ENCODE measurements around the gene PRKCB.
"Not testable (repeated sequence)": the region's sequence is repeated elsewhere in the genome, so short reads cannot be mapped to it uniquely, and the experiment has no call there.

Gene PRKCB

DNA sequence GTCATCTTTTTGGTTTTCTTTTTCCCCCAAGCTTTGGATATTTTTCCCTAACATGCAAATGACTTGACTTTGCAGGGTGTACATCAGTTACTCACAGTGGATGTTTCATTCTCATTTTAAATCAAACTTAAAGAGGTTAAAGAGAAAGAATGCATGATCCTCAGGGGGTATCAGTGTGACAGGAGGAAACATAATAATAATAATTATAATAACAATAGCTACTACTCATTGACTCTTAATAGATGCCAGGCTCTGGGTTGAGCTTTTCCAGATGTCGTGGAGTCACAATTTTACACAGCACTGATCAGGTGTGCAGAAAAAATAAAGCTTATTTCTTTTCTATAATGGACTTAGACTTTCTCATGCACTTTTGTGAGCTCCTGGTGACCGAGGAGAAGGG lies 263.1 kb downstream of the PRKCB start:
- no peak for DNase-seq (ENCODE audit: low spot score)

DNA sequence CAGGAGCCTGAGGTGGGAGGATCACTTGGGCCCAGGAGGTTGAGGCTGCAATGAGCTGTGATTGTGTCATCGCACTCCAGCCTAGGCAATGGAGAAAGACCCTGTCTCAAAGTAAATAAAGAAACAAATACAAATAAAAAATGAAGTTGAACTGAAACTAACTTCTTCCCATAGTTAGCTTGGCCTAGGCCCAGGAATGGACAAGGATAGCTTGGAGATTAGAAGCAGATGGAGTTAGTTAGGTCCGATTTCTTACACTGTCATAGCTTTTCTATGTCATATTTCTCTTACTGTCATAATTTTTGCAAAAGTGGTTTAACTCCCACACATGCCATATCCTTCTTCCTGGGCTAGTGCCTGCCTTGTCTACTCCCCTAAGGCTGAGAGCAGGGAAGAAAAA lies 265.6 kb downstream of the PRKCB start:
- no peak for DNase-seq (ENCODE audit: low spot score)

DNA sequence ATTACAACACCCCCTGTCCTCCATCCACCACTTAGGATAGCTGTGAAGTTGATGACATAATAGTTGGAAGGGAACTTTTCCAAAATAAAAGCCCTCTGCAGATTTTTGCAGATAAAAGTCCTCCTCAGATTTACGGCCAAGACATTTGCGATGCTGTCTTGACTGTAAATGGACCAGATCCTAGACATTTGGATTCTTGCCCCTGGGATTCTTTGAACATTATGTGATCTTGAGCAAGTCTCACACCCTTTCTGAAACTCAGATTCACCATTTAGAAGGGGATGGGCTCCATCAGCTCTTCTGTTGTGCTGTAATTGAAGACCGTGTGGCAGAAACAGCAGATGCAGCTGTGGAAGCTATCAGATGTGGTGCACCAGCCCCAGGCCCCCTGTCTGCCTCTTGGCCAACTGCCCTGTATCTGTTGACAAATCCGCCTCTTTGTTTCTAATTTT lies 266.5 kb downstream of the PRKCB start:
- no peak for DNase-seq (ENCODE audit: low spot score)

DNA sequence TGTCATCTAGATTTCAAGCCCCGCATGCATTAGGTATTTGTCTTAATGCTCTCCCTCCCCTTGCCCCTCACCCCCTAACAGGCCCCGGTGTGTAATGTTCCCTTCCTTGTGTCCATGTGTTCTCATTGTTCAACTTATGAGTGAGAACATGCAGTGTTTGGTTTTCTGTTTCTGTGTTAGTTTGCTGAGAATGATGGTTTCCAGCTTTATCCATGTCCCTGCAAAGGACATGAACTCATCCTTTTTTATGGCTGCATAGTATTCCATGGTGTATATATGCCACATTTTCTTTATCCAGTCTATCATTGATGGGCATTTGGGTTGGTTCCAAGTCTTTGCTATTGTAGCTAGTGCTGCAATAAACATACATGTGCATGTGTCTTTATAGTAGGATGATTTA lies 269.7 kb downstream of the PRKCB start:
- DNase-seq (ENCODE audit: low spot score) = not testable (repeated sequence)

DNA sequence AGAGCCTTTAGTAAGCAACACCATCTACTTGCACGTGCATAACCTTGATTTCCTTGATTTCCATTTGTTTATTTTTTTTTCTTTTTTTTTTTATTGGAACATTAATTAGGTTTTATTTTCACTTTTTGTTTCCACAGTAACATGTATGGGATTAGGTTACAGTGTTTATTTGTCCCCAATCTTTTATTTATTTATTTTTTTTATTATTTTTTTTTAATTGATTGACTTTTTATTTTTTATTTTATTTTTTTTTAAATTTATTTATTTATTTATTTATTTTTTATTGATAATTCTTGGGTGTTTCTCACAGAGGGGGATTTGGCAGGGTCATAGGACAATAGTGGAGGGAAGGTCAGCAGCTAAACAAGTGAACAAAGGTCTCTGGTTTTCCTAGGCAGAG lies 272.3 kb downstream of the PRKCB start:
- DNase-seq (ENCODE audit: low spot score) = not testable (repeated sequence)

DNA sequence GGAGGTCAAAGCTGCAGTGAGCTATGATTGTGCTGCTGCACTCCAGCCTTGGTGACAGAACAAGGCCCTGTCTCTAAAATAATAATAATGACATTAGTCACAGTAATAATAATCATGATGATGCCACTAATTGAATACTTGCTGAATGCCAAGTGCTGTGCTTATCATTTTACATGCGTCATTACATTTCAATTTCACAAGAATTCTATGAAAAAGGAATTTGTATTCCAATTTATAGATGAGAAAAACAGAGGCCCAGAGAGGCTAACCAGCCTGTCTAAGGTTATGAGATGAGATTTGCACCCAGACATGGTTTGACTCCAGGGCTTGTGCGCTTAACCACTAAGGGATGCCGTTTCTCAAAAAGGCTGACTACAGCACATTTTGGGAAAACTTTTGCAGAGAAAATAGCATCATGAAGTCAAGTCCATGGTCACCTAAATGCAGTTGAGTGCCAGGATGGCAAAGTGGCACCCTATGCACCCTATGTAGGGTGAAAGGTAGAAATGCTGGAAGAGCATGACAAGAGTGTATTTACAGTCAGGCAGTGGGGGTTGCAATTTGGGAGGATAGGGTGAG lies 276.0 kb downstream of the PRKCB start:
- DNase-seq (ENCODE audit: low spot score) = no peak

DNA sequence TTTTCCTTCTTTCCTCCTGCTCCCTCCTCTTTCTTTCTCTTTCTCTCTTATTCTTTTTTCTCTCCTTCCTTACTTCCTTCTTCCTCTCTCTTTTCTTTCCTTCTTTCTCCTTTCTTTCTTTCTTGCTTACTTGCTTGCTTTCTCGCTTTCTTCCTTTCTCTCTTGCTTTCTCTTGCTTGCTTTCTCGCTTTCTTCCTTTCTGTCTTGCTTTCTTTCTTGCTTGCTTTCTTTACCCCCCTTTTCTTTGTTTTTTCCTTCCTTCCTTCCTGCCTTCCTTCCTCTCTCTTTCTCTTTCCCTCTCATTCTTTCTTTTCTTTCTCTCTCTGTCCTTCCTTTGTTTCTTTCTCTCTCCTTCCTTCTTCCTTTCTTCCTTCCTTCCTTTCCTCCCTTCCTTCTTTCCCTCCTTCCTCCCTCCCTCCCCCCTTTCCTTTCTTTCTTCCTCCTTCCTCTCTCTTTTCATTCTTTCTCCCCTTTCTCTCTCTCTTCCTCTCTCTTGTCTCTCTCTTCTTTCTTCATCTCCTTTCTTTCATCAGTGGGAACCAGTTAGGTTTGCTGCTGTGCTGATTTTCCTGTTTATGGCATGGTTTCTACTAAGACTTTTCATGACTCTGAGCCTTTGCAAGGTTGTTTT lies 277.4 kb downstream of the PRKCB start:
- no peak for DNase-seq (ENCODE audit: low spot score)

DNA sequence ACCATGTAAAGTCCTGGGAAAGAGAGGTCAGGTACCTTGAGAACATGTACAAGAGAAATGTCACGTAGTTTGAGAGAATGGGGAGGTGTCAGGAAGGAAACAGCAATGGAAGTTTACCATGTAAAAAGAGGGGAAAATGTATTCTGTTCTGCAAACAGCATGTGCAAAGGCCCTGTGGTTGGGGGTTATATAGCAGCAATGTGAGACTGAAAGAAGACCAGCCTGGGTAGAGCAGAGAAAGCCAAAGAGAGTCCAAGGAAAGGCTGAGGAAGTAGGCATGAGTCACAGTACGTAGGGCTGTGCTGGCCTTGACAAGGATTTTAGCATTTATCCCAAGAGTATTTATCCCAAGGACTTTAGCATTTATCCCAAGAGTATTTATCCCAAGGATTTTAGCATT lies 279.1 kb downstream of the PRKCB start:
- DNase-seq (ENCODE audit: low spot score) = no peak

DNA sequence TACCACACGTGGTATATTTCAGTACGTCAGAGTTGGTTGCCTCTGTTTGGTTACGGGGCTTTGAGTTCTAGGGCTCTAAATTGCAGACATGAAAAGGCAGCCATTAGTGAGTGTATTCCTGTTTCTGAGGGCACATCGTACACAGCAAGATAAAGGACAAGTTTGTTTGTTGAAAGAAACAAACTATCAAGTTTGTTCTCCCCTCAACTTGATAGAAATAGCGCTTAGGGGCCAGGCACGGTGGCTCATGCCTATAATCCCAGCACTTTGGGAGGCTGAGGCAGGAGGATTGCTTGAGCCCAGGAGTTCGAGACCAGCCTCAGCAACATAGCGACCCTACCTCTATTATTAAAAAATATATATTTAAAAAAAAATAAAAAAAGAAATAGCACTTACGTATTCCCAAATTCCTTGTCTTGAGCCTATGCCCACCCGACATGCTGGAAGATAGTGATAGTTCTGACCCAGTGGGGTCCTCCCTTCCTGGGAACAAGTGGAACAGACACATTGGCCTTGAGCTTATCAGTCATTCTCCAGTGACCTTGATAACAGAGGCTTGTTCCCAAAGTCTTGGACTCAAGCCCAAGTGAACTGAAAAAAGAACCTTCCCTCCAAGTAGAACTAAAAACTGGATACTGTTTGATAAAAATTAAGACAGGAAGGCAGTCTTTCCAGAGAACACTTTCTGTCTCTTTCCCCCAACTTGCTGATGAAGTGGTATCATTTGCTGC lies 280.4 kb downstream of the PRKCB start:
- DNase-seq (ENCODE audit: low spot score) = no peak

DNA sequence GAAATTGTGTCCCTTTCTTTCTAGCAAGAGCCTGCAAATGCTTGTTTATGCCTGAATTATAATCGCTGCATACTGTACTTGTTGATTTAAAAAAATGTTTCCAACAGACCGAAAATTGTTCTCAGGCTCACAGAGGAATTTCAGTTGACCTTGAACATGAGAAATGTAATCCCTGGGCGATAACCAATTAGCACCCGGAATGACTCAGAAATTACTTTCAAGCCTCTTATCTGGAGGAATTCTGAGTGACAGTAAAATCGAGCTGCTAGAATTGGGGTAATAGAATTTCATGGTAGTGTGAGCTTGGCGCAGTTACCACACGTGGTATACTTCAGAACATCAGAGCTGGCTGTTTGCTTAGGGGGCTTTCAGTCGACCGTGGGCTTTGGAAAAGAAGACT lies 281.2 kb downstream of the PRKCB start:
- DNase-seq (ENCODE audit: low spot score) = no peak

DNA sequence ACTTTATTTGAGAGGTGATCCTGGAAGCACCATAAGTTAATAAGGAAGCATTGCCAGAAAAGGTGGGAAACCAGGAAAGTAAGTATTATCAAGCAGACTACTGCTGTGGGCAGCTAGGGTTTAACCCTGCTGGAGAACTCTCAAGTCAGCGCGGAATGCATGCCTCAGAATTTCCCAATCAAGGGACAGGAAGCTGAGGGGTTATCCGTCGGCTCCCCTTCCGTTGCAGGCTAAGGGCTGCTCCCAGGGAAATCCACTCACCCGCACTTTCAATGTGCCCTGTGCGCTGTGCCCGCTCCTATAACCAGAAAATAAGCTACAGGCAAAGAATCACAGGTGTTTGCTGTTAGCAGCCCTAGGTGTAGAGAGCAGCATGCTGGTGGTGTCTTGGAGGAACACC lies 281.9 kb downstream of the PRKCB start:
- DNase-seq (ENCODE audit: low spot score) = no peak

DNA sequence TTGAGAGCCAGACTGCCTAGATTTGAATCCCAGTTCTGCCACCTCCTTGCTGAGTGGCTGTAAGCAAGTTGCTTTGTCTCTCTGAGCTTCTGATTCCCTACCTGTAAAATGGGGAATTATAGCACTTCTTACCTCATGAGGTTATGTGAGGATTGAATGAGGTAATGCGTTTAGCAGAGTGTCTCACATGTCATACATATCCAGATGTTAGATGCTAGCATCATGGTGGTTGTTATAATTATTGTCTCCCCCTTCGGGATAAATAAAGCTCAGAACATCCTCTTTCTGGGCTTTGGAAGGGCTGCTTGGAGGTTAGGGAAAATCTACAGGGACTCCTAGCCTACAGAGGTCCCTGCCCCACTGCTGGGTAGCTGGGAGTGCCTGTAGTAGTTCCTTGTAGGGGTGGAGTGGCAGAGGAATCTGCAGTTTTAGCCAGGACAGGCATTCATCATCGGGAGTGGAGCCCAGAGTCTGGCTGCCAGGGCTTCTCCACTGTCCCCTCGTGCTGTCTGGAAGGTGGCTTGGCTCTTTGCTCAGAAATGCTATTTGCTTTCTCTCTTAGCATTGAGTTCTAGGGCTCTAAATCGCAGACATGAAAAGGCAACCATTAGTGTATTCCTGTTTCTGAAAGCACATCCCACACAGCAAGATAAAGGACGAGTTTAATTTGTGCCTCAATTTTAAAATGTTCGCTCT lies 282.5 kb downstream of the PRKCB start:
- DNase-seq (ENCODE audit: low spot score) = no peak

DNA sequence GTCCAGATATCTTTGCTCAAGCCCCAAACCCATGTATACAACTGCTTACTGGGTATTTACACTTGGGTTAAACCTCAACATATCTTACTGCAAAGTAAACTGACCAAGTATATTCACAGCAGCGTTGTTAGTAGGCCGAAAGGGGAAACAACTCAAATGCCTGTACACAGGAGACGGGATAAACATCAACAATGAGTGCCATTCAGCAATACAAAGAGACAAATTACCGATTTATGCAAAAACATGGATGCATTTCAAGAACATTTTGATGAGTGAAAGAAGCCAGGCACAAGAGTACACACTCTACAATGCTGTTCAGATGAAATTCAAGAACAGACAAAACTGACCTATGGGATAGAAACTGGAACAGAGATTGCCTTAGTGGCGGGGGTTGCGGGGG lies 284.0 kb downstream of the PRKCB start:
- DNase-seq (ENCODE audit: low spot score) = no peak

DNA sequence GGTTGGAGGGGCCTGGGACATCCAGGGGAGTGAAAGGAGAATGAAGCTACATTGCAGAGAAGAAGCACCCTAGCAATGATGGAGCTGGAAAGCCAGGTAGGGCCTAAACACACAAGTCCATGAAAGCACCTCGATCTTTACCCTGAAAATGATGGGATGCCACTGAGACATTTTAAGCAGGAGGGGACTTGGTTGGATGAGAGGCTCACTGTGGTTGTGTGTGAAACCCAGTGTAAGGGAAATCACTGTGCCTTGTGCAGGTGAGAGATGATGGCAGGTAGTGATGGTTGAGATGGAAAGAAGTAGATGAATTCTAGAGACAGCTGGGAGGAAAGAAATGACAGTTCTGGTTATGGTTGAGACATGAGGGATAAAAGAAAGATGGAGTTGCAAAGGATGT lies 287.5 kb downstream of the PRKCB start:
- no peak for DNase-seq (ENCODE audit: low spot score)

DNA sequence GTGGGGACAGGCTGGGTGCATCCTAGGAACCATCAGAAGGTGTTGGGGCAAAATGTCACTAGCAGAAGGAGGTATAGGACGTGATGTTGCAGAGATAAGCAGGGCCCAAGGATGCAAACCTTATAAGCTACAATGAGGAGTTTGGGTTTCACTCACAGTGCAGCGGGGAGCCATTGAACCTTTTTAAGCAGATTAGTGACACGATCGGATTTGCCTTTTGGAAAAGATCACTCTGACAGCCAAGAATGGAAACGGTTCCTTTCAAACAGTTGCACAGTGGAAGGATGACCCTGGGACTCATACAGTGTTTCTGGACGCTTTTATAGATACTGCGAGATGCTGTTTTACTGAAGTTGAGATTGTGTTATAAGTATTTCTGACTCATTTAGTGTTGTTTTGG lies 288.5 kb downstream of the PRKCB start:
- DNase-seq (ENCODE audit: low spot score) = no peak

DNA sequence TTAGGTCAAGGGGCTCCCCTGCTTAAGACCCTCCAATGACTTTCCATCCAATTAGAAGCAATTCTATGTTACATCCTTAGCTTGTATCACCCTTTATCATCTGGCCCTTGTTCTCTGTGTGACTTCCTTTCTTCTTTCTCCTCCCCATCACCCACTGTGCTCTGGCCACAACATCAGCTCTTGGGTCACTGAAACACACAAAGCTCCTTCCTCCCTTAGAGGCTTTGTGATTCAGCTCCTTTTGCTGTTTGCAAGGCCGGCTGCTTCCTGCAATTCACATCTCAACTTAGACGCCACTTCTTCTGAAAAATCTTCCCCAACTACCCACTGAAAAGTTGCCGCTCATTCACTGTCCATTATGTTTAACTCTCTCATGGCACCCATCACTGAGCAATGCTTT lies 289.4 kb downstream of the PRKCB start:
- DNase-seq (ENCODE audit: low spot score) = no peak

DNA sequence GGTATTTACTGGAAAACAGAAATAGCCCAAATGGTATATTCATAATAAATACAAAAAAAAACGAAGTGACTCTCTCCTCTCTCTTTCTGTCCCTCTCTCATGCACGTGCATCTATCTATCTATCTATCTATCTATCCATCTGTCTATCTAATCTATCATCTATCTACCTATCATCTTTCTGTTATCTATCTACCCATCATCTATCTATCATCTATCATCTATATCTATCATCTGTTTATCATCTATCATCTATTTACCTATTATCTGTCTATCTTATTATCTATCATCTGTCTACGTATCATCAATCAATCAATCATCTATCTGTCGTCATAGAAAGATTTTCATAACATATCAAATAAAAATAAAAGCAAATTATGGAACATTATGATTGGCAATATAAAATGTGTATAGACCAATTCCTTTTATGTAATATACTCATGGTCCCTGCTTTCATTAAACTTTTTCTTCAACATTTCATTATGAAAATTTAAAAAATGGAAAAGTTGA lies 293.7 kb downstream of the PRKCB start:
- DNase-seq (ENCODE audit: low spot score) = no peak

DNA sequence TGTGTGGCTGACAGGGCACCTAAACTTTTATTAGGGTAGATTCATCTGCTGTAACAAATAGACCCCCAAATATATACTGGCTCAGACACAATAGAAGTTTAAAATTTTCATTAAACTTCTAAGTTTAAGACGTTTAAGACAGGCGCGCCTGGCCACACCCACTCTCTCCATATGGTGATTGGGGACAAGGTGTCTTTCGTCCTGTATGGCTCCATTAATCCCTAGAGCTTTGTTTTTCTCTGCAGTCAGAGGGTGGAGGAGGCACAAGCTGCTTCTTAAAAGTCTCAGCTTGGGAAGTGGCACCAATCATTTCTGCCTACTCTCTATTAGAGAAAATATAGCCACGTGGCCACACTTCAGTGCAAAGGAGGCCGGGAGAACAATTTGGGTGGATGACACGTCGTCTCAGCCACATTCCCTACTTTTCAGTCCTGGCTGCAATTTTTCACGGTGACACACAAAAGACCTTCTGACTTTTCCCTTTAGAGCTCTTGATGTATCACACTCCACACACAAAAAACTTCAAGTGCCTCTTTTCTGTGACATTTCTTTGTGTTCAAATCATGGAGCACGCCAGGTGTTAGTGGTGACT lies 294.8 kb downstream of the PRKCB start:
- no peak for DNase-seq (ENCODE audit: low spot score)

DNA sequence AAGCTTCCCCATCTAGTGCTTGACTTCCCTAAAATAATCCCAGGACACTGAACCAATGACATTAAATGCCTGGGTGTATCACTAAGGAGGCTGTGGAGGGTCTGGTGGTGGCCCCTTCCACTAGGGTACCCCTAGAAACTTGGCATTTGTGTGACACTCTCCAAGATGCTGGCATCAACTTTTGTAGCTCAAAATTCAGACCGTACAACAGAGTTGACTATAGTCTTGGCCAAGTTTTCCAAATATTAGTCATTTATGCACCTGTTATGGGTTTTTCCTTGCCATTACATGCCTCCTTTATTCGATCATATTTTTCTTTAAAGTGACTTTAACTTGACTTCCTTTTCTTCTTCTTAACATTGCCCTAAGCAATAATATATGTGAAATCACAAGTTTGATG lies 295.5 kb downstream of the PRKCB start:
- DNase-seq (ENCODE audit: low spot score) = no peak

DNA sequence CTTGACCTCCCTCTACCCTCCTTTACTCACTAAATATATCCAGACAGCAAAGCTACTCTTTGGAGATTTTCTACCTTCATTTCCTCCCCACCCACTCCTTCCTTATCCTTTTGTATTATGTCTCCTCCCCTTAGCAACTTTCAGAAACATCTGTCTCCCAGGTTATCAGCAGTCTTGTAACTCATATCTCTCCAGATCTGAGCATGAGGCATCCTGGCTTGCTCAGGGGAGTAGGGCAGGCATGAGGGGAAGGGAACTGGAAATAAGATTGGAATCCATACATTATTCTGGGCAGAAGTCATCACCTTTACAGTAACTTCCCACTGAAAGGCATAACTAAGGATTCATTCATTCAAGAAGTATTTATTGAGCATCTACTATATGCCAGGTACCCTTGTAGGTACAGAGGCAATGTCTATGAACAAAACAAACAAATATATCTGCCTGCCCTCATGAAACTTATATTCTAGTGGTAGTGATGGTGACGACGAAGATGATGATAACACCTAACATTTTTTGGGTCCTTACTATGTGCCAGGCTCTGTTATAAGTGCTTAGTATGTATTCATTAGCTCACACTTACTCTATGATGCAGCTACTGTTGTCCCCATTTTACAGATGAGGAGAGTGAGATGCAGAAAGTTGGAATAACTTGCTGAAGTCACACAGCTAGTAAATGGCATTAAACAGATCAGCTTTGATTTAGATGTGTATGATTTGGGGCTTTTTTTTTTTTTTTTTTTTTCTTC lies 296.4 kb downstream of the PRKCB start:
- no peak for DNase-seq (ENCODE audit: low spot score)

DNA sequence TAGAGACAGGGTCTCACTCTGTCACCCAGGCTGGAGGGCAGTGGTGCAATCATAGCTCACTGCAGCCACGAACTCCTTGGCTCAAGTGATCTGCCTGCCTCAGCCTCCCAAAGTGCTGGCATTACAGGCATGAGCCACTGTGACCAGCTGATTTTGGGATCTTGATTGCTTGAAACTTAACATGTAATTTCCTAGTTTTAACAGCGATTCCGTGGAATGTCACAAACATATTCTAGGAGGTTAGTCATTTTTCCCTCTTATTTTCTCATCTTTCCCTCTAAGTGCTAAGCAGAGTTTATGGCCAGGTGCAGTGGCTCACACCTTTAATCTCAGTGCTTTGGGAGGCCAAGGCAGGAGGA lies 297.0 kb downstream of the PRKCB start:
- no peak for DNase-seq (ENCODE audit: low spot score)

Measured in COLO829 (cell line).